Endothelial cell of umbilical vein (primary cell): ENCODE results near the gene KLK5. TPM values are rescaled to one million over a fixed set of nuclear protein-coding genes. Genes with fewer than 3 reads are reported as not detected.

Source experiments
- BruUV-seq: library from RNA; stranded (reverse); fragments of 400-500 nt; replicated peaks from 2 replicates; lab custom pipeline; 2021; lab: Mats Ljungman, UMichigan
- CTCF ChIA-PET: fragments of 300-600, 350-600 bp; sonication (Branson Sonifier 250); formaldehyde crosslinking; loops from one replicate; lab custom pipeline; 2021; ENCODE audit warnings: antibody characterized with exemption, inconsistent platforms; lab: Charles Lee
- POLR2A ChIA-PET: fragments of 300-600, 350-600 bp; sonication (Branson Sonifier 250); formaldehyde crosslinking; loops from one replicate; lab custom pipeline; 2021; ENCODE audit warnings: antibody characterized with exemption, inconsistent platforms; lab: Charles Lee
- DNase-seq: peaks from one replicate; pipeline ENCODE4 v3.0.0-alpha.2; 2011; ENCODE audit warnings: low read depth, low spot score
- FAIRE-seq: peaks from 2 replicates; lab custom pipeline; 2011; peaks lifted over from hg19 to GRCh38; lab: Jason Lieb, UNC
- H2AFZ ChIP-seq: 2 replicates; pipeline ENCODE4 v1.6.0; 2012; ENCODE audit warnings: low read depth, low read length, control low read depth, inconsistent platforms
- H3K27ac ChIP-seq: 2 replicates; pipeline ENCODE4 v1.5.1; 2011; ENCODE audit warnings: low read depth, mild to moderate bottlenecking, control low read depth, low read length, moderate library complexity; ENCODE audit not compliant: insufficient read depth
- H3K27me3 ChIP-seq, 2 experiments: 2 replicates each; pipeline versions ENCODE4 v1.6.0 to v1.6.1; 2011; ENCODE audit warnings: low read length in 2 of 2, mixed read lengths in 1 of 2; ENCODE audit not compliant: control insufficient read depth in 2 of 2, insufficient read depth in 2 of 2
- H3K36me3 ChIP-seq, 2 experiments: 2 replicates in 1 of 2; 3 replicates in 1 of 2; pipeline ENCODE4 v1.5.1; 2011; ENCODE audit warnings: low read length in 2 of 2, mild to moderate bottlenecking in 1 of 2, moderate library complexity in 1 of 2; ENCODE audit not compliant: control insufficient read depth in 2 of 2, insufficient read depth in 2 of 2; ENCODE audit errors: extremely low read depth in 1 of 2
- H3K4me1 ChIP-seq: 3 replicates; pipeline ENCODE4 v1.5.1; 2011; ENCODE audit warnings: mild to moderate bottlenecking, low read length; ENCODE audit not compliant: control insufficient read depth, insufficient read depth; ENCODE audit errors: extremely low read depth
- H3K4me2 ChIP-seq: 2 replicates; pipeline ENCODE4 v1.6.1; 2011; ENCODE audit warnings: low read length, control low read depth, mixed read lengths; ENCODE audit not compliant: insufficient read depth
- H3K4me3 ChIP-seq, 3 experiments: fragments of 200-600 bp in 1 of 3; sonication (generic), shearing (Covaris generic) in 1 of 3; replicated peaks in 1 of 3; 2 replicates each; pipeline ENCODE4 v1.5.1; 2011 to 2016; ENCODE audit warnings: control low read depth in 3 of 3, low read length in 3 of 3, mild to moderate bottlenecking in 2 of 3, inconsistent platforms in 1 of 3, low read depth in 1 of 3, moderate library complexity in 1 of 3; ENCODE audit not compliant: insufficient read depth in 1 of 3
- H3K79me2 ChIP-seq: 2 replicates; pipeline ENCODE4 v1.6.0; 2012; ENCODE audit warnings: low read length, inconsistent platforms; ENCODE audit not compliant: control insufficient read depth, insufficient read depth
- H3K9ac ChIP-seq: replicated peaks from 2 replicates; pipeline ENCODE3; 2011; ENCODE audit warnings: low read length, control low read depth; ENCODE audit not compliant: insufficient read depth; ENCODE audit errors: extremely low read depth
- H3K9me1 ChIP-seq: replicated peaks from 3 replicates; pipeline ENCODE4 v1.6.0; 2011; ENCODE audit warnings: mild to moderate bottlenecking, low read length; ENCODE audit not compliant: control insufficient read depth, insufficient read depth; ENCODE audit errors: extremely low read depth
- H3K9me3 ChIP-seq: replicated peaks from 2 replicates; pipeline ENCODE4 v1.5.1; 2012; ENCODE audit warnings: low read length, inconsistent platforms; ENCODE audit not compliant: control insufficient read depth, insufficient read depth
- H4K20me1 ChIP-seq: replicated peaks from 2 replicates; pipeline ENCODE3; 2011; ENCODE audit warnings: mild to moderate bottlenecking, low read length; ENCODE audit not compliant: control insufficient read depth, insufficient read depth; ENCODE audit errors: extremely low read depth
- EZH2 ChIP-seq: IDR thresholded peaks from 2 replicates; pipeline ENCODE4 v1.6.1; 2012; ENCODE audit warnings: borderline replicate concordance, low read depth, mild to moderate bottlenecking, moderate library complexity, low read length, inconsistent platforms; ENCODE audit not compliant: severe bottlenecking
- FOS ChIP-seq: IDR thresholded peaks from 2 replicates; pipeline ENCODE4 v1.6.1; 2011; ENCODE audit warnings: mild to moderate bottlenecking, low read length, moderate library complexity, borderline replicate concordance; ENCODE audit not compliant: insufficient read depth
- GATA2 ChIP-seq: IDR thresholded peaks from 2 replicates; pipeline ENCODE4 v1.7.0; 2011; ENCODE audit warnings: low read depth, mild to moderate bottlenecking, moderate library complexity, mixed read lengths, low read length; ENCODE audit not compliant: insufficient read length, insufficient read depth
- JUN ChIP-seq: IDR thresholded peaks from 2 replicates; pipeline ENCODE4 v1.6.1; 2011; ENCODE audit warnings: borderline replicate concordance, low read depth; ENCODE audit not compliant: insufficient read length, insufficient read depth
- MAX ChIP-seq: IDR thresholded peaks from 2 replicates; pipeline ENCODE4 v1.6.1; 2011; ENCODE audit not compliant: insufficient read depth, insufficient read length
- MYC ChIP-seq: IDR thresholded peaks from one replicate; pipeline ENCODE4 v1.6.1; 2011; ENCODE audit warnings: mild to moderate bottlenecking, low read depth, low read length
- POLR2A ChIP-seq: IDR thresholded peaks from 2 replicates; pipeline ENCODE4 v1.6.1; 2012; ENCODE audit warnings: low read depth, mild to moderate bottlenecking, control low read depth, low read length
- POLR2AphosphoS5 ChIP-seq: IDR thresholded peaks from 2 replicates; pipeline ENCODE4 v1.6.1; 2012; ENCODE audit warnings: low read depth, mild to moderate bottlenecking, control low read depth, low read length, moderate library complexity; ENCODE audit not compliant: insufficient read depth
- dilution Hi-C: fragments of 300-500 bp; cut with MboI; formaldehyde crosslinking; loops from one replicate; pipeline ENCODE4 v1.15.0; 2019; ENCODE audit warnings: low sequenced_read_pairs; ENCODE audit not compliant: extremely low pct_ligation_motif_present
- intact Hi-C: fragments of 100-400 bp; cut with micrococcal nuclease; formaldehyde crosslinking; loops from one replicate; pipeline ENCODE4 v1.10.0; 2022
- polyA plus RNA-seq, 4 experiments: library from polyadenylated mRNA; depleted of rRNA in 3 of 4; stranded (reverse) in 3 of 4; unstranded in 1 of 4; fragments of >200 nt; gene quantifications; 2 replicates each; pipeline versions ENCODE4 v1.2.1 to v1.2.3, GENCODE V29; 2011 to 2012; ENCODE audit warnings: missing spikeins in 1 of 4
- total RNA-seq: library from RNA; stranded (reverse); gene quantifications from 2 replicates; pipeline ENCODE4 v1.2.3, GENCODE V29; 2021
- TF ChIP-seq, protein P1 (sequence below), 2 donors: IDR thresholded peaks; 1 replicate in 1 of 2; 2 replicates in 1 of 2; pipeline ENCODE4 v1.5.1; 2011; ENCODE audit warnings: low read length in 2 of 2, mild to moderate bottlenecking in 2 of 2, moderate library complexity in 2 of 2, control low read depth in 1 of 2, inconsistent platforms in 1 of 2, low read depth in 1 of 2; ENCODE audit not compliant: insufficient read depth in 1 of 2; ENCODE audit errors: extremely low read depth in 1 of 2

KLK5 gene
- total and polyA plus RNA-seq, 2 donors (not counting 3 experiments of a cell fraction or from before 2014, with no cell fraction given), result not detected

DNA sequence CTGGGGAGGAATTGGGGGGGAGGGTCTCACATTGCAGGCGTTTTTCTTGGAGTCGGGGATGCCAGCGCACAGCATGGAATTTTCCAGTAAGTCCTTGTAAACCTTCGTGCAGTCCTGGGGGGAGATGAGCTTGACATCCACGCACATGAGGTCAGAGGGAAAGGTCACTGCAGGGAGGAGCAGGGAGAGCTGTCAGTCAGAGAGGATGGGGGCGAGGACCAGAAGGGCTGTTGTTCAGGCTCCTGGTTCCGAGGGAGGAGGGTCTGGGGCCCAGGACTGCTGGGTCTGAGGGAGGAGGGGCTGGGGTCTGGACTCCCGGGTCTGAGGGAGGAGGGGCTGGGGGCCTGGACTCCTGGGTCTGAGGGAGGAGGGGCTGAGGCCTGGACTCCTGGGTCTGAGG lies 26.9 kb upstream of the KLK5 start:
- H3K4me2 ChIP-seq, result no peak overlapping the region
- H3K27ac ChIP-seq, result no peak overlapping the region
- dilution Hi-C loops, result no loop called here
- intact Hi-C loops, result no loop called here
- no peak overlapping the region for H3K9ac ChIP-seq
- H4K20me1 ChIP-seq, result no peaks in the 10 kb centered on the region
- H2AFZ ChIP-seq, result no peak overlapping the region
- DNase-seq, result no peak
- H3K9me3 ChIP-seq, result no peaks in the 10 kb centered on the region
- FAIRE-seq, result no peak
- H3K79me2 ChIP-seq, result no peaks in the 10 kb centered on the region
- no TSS peak for BruUV-seq
- POLR2A ChIA-PET, result no interaction called here
- H3K4me1 ChIP-seq, result no peaks in the 10 kb centered on the region
- H3K36me3 ChIP-seq, result no peaks in the 10 kb centered on the region
- CTCF ChIA-PET, result interaction anchor here (1.1 kb wide), 1 partner anchor 37 kb away, joined by 3 read pairs; no protein-coding TSS in a partner anchor
- TF ChIP-seq MYC (no peak), JUN (no peak), FOS (no peak), POLR2AphosphoS5 (no peak), EZH2 (no peak), GATA2 (no peak), POLR2A (no peak), MAX (no peak)
- TF ChIP-seq, protein P1, sequence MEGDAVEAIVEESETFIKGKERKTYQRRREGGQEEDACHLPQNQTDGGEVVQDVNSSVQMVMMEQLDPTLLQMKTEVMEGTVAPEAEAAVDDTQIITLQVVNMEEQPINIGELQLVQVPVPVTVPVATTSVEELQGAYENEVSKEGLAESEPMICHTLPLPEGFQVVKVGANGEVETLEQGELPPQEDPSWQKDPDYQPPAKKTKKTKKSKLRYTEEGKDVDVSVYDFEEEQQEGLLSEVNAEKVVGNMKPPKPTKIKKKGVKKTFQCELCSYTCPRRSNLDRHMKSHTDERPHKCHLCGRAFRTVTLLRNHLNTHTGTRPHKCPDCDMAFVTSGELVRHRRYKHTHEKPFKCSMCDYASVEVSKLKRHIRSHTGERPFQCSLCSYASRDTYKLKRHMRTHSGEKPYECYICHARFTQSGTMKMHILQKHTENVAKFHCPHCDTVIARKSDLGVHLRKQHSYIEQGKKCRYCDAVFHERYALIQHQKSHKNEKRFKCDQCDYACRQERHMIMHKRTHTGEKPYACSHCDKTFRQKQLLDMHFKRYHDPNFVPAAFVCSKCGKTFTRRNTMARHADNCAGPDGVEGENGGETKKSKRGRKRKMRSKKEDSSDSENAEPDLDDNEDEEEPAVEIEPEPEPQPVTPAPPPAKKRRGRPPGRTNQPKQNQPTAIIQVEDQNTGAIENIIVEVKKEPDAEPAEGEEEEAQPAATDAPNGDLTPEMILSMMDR (IDR thresholded peaks at IDR 0.05; ENCODE audit: extremely low read depth in 1 of 2, insufficient read depth in 1 of 2, low read depth in 1 of 2, low read length in 2 of 2), result no peak
- H3K27me3 ChIP-seq, result no peaks in the 10 kb centered on the region
- no peak overlapping the region for H3K4me3 ChIP-seq
- H3K9me1 ChIP-seq, result no peaks in the 10 kb centered on the region
